Activated CD4-positive, alpha-beta T cell treated with anti-CD3 and anti-CD28 coated beads, Interleukin-2, amount 50 U/mL, for 1 hour (primary cell): ENCODE measurements around the gene CEP170B.
"Not testable (repeated sequence)": the region's sequence is repeated elsewhere in the genome, so short reads cannot be mapped to it uniquely, and the experiment has no call there.

Experiments used
- DNase-seq: peaks from one replicate; pipeline ENCODE4 v3.0.0-alpha.2; 2020

CEP170B gene

DNA sequence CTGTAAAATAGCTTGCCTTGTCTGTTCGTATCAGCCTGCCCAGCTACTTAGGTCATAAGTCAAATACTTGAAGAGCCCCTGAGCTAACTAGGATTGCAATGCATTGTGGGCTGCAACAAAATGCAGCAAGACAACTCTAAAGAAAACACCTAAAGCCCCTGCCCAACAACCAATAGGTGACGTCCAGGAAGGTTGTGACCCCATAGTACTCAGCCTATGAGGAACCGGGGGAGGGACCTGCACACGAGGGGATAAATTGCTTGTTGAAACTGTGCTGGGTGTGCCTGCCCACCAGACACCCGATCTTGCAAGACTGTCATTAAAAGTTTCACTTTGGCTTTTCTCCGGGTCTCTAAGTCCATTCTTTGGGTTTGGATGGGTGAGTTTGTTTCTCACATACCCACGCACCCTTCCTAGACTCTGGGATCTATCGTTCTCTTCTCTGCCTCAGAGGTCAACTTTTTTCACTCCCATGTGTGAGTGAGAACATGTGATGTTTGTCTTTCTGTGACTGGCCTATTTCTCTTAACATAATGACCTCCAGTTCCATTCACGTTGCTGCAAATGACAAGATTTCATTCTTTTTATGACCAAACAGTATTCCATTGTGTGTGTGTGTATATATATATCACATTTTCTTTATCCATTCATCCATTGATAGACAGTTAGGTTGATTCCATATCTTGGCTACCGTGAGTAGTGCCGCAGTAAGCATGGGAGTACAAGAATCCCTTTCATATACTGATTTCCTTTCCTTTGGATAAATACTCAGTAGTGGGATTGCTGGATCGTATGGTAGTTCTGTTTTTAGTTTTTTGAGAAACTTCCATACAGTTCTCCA lies 54.3 kb downstream of the CEP170B start:
- not testable (repeated sequence) for DNase-seq

DNA sequence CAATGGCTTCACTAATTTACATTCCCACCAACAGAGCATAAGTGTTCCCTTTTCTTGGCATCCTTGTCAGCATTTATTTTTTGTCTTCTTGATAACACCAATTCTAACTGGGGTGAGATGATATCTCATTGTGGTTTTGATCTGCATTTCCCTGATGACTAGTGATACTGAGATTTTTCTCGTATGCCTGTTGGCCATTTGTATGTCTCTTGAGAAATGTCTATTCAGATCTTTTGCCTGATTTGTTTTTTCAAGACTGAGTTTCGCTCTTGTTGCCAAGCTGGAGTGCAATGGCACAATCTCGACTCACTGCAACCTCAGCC lies 54.9 kb downstream of the CEP170B start:
- no peak for DNase-seq

DNA sequence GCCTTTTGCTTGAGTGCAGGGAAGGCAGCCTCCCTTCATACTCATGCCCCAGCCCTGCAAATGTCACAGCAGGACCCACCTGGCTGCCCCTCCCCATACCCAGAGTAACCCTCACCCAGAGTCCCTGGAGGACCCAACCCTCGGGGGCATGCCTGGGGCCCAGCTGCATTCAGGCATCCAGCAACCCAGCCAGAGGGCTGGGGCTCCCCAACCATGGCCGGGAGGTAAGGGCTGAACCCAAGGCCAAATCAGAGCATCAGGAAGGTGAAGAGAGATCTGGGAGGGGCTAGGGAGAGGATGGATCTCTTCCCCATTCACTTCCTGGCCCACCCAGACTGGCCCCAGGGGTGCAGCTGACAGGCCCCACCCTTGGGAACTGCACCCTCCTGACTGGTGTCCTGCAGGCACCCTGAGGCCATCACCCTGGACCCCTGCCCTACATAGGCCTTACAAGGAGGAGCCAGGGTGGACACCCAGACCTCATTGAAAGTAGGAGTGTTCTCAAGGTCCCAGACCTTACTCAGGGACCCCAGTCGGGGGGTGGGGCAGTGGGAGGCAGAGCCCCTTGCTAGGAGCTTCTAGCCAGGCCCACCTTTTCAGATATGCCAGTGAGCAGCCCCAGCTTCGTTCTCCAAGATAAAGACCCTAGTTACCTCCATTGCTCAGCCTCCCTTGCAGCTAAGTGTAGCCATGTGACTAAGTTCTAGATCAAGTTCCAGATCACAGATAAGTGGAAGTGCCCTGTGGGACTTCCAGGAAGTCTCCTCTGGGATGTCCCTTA lies 58.8 kb downstream of the CEP170B start:
- no peak for DNase-seq

DNA sequence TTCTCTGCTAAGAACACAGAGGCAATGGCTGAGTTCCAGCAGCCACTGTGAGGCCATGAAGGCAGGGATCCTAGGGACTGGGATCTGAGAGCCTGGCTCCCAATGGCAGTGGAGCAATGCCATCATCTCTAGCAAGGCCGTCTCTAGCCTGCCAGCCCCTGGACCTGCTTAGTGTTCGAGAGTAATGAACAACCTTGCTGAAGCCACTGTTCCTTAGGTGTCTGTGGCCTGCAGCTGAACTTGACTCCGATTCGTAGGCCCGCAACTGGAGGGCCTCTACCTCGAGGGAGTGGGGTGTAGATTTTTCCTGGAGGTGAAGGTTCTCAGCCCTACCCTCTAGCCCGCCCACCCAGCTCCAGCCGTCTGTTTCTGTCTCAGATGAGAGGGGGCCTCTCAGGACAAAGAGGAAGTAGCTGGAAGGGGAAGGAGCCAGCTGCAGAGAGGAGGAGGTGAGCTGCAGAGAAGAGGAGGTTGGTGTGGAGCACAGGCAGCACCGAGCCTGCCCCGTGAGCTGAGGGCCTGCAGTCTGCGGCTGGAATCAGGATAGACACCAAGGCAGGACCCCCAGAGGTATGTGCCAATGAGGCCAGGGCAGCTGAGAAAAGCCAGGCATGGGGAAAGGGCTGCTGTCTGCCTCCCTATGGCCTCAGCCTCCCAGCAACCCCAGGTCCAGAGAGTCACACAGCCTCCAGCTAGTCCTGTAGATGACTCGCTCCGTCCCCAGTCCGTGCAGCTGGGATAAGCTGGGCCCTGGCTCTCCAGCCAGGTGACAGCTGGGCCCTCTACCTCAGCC lies 59.5 kb downstream of the CEP170B start, which contains the start of gene PLD4:
TSS of gene PLD4 (plus strand) at position 459 of the 793 bp plus-strand sequence. CDS start 2,262 bp downstream, outside the sequence.
- DNase-seq = no peak

DNA sequence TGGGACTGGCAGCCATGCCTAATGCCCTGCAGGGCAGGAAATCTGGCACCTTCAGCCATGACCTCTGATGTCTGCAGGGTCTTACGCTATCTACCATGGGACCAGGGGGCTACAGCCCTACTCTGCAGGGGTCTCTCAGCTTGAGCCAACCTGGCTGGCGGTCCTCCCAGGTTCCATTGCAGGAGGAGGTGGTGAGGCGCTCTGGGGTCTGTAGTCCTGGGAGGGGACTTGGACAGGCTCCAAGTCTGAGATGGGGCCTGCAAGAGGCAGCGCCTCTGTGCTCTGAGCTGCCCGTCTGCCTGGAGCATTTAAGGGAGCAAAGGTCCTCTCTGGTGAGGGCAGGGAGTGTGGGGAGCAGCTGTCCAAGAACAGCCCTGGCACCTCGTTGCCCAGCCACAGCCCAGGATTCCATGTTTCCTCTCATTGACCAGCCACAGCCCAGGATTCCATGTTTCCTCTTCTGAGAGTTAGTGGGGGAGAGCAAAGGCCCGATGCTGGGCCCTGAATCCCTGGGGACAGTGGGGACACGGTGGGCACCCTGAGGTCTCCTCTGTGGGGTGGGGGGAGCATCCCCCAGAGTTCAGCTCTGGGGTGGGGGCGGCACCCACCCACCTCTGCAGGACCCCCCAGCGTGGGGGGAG lies 60.3 kb downstream of the CEP170B start:
- DNase-seq = no peak

DNA sequence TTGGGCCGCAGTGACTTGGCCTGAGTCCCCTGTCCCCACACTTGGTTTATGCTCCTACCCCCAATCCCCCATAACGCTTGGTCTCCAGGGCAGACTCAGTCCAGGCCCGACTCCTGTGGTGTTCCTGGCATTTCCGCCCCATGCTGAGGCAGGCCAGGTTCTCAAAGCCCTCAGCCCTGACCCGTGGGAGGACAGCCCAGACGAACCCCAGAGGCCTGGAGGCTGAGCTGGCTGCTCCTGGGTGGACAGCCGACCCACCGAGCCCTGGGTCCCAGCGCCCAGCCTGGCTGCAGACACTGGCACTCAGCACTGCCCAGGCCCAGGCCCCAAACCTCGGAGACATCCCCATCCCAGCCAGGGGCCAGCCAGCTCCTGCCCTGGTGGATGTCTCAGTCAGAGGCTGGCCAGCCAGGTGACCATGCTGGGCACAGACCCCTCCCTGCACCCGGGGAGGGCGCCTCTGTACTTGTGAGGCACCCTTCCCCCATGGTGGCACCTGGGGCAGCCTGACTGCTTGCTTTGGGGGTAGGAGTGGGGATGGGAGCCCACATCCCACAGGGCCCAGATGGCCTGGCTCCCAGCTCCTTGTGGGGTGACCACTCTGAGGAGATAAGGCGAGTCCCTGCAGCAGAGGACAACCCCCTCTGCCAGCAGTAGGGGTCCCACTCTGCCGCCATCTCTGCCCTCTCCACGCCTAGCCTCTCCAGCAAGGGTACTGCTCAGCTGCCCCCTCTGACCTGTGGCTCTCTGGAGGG lies 61.0 kb downstream of the CEP170B start:
- no peak for DNase-seq

DNA sequence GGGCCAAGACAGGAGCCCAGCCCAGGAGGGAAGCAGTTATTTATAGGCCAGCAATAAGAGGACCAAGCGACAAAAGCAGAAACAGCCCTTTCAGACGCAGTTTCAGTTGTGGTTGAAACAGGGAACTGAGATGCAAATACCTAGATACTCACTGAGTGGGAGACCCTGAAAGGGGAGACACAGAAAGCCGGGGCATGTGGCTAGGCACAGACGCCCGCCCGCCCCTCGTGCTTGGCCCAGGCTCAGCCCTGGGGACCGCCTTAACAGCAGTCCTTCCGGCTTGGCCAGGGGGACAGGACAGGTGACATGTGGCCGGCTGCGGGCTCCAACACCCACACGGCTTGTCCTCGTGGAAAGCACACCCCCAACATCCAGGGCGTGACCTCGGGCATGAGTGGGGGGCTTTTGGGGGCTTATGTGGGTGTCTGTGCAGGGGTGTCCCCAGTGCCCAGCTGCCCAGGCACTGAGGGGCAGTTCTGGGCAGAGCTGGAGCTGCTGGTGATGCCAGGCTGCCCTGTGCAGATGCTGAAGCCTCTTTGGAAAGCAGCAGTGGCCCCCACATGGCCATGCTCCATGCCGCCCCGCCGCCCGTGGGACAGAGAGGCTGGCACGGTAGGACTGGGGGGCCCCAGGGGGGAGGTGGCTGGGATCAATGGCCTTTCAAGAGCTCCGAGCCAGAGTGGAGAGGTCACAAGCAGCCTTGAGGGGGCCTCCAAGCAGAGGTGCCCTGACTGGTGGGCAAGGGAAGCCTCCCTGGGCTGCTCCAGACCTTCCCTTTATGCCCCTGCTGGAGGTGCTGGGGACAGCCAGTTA lies 61.8 kb downstream of the CEP170B start:
- DNase-seq = no peak

DNA sequence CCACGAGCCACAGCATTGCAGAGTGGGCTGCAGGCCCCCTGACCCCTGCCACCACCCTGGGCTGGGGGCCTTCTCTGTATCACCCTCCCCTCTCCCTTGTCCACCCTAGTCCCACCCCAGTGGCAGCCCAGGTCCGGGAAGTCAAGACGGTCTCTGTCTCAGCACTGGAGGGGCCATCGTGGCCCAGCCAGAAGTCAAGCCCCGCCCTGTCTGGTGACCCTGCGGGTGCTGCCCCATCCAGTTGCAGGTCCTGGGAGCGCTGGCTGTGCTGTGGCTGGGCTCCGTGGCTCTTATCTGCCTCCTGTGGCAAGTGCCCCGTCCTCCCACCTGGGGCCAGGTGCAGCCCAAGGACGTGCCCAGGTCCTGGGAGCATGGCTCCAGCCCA lies 62.4 kb downstream of the CEP170B start:
- no peak for DNase-seq

DNA sequence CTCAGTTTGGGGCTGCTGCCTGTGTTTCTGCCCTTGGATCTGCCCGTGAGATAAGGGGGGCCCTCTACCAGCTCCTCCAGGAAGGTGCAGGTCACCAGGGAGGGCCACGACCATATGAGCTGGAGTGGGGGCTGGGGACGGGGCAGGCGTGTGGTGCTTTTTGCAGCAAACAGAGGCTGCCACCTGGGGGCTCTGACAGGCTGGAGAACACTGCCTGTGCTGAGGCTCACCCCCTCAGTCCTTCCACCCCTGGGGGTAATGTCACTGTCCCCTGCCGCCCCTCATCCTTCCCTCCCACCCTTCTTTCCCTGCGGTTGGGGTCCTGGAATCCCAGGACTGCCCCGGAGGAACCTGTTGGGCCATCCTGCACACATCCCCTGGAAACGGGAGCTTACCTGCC lies 62.8 kb downstream of the CEP170B start:
- no peak for DNase-seq

DNA sequence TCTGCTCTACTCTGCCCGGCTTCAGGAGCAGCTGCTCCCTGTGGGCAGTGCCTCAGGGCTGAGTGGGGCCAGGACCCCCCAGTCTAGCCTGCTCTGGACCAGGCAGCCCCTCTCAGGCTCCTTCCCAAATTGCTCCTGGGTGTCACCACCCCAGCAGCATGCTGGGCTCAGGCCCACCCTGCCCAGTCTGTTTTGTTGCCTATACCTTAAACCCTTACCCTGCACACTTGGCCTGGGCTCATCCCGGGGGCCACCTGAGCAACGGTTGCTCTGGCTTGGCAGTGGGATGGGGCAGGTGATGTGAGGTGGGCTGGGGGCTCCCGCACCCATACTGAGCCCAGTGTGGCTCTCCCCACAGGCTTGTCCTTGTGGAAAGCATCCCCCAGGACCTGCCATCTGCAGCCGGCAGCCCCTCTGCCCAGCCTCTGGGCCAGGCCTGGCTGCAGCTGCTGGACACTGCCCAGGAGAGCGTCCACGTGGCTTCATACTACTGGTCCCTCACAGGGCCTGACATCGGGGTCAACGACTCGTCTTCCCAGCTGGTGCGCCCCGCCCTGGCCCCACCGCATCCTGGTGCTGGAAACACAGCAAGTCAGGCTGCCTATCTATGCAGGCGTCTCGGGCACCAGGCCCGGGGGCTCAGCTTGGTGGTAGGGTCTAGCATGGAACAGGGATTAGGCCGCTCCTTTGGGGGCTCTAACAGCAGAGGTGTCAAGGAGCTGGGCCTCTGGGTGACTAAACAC lies 63.5 kb downstream of the CEP170B start:
- no peak for DNase-seq

DNA sequence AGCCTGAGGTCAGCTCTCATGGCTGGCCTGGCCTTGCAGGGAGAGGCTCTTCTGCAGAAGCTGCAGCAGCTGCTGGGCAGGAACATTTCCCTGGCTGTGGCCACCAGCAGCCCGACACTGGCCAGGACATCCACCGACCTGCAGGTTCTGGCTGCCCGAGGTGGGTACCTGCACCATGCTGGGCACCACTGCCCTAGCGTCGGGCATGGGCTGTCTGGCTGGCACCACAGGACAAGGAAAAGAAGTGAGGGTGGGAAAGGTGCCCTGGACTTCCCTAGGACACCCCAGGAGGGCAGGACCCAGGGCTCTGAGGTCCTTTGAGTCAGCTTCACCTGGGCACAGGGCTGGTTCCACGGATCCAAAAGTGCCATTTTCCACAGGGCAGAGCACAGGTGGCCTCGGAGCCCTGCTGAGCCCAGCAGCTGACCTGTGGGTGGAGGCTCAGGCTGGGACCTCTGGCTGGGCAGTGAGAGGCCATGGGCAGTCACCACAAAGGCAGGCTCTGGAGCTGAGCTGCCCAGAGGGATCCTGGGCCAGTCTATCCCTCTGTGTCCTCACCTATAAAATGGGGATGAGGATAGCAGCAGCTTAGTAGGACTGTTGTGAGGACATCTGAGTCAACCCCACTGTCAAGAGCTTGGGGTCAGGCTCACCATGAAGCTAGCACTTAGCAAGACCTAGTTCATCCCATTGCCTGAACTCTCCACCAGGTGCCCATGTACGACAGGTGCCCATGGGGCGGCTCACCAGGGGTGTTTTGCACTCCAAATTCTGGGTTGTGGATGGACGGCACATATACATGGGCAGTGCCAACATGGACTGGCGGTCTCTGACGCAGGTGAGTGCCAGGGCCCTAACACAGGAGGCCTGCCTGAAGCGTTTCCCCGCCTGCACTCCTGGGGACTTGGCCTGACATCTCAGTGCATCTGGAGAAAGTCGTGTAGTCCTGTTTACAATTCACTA lies 64.5 kb downstream of the CEP170B start:
- no peak for DNase-seq

DNA sequence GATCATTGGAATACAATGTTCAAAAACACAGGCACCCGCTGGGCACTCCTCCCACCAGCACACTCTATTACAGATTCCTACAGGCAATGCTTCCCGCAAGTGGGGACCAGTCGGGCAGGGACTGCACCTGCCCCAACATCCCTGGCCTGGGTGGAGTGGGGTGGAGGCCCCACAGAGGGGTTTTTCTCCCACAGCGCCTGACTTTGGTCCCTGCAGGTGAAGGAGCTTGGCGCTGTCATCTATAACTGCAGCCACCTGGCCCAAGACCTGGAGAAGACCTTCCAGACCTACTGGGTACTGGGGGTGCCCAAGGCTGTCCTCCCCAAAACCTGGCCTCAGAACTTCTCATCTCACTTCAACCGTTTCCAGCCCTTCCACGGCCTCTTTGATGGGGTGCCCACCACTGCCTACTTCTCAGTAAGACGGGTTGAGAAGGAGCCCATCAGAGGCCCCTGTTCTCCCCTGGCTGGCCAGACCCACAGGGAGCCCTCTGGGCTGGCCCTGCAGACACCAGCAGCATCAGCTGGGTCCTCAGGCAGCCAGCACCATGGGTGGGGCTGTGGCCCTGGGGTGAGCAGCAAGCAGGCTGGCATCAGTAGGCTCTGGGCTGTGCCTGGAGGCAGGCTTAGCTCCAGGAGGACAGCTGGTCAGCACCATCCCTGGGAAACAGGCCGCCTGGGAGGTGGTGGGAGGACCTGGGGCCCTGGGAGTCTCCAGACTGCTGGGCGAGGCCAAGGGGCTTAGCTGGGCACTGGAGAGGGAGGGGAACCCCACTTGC lies 65.6 kb downstream of the CEP170B start:
- no peak for DNase-seq

DNA sequence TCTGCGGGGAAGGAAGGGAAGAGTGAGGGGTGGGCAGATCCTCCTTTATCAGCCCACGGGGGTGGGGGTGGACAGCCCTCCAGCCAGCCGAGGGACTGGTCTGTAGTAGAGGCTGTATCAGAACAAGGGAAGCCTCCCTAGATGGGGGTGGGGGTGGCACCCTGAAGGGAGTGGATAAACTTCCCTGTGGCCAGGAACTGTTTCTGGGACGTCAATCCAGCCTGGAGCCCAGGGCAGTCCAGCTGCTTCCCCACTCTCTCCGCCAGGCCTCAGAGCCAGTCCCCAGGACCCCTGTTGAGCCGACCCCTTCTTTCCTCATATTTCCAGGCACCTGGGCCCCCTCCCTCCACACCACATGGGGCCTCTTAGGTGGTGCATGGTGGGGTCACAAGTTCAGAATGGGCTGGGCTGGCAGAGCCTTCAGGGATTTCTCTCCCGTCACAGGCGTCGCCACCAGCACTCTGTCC lies 66.3 kb downstream of the CEP170B start:
- DNase-seq = no peak

DNA sequence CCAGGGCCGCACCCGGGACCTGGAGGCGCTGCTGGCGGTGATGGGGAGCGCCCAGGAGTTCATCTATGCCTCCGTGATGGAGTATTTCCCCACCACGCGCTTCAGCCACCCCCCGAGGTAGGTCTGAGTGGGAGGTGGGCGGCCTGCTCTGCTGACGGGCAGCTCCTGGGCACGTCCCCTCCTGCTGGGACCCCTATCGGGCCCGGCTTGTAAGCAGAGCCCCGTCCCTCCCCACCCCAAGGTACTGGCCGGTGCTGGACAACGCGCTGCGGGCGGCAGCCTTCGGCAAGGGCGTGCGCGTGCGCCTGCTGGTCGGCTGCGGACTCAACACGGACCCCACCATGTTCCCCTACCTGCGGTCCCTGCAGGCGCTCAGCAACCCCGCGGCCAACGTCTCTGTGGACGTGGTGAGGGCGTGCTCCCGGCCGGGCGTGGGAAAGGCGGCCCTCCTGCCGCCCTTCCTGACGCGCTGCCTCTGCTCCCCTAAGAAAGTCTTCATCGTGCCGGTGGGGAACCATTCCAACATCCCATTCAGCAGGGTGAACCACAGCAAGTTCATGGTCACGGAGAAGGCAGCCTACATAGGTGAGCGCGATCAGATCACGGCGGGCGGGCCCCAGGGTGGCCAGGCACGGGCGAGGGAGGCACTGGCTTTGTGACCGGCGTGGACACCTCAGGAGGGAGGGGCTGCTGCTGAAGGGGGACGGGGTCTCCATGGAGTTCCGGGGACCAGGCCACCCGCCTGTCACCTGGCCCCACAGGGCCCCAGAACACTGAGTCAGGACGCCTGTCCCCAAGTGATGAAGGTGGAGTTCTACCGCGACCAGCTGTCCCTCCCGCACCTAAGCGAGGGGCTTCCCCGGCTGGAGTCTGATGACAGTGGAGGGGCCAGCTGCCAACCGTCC lies 67.0 kb downstream of the CEP170B start:
- no peak for DNase-seq

DNA sequence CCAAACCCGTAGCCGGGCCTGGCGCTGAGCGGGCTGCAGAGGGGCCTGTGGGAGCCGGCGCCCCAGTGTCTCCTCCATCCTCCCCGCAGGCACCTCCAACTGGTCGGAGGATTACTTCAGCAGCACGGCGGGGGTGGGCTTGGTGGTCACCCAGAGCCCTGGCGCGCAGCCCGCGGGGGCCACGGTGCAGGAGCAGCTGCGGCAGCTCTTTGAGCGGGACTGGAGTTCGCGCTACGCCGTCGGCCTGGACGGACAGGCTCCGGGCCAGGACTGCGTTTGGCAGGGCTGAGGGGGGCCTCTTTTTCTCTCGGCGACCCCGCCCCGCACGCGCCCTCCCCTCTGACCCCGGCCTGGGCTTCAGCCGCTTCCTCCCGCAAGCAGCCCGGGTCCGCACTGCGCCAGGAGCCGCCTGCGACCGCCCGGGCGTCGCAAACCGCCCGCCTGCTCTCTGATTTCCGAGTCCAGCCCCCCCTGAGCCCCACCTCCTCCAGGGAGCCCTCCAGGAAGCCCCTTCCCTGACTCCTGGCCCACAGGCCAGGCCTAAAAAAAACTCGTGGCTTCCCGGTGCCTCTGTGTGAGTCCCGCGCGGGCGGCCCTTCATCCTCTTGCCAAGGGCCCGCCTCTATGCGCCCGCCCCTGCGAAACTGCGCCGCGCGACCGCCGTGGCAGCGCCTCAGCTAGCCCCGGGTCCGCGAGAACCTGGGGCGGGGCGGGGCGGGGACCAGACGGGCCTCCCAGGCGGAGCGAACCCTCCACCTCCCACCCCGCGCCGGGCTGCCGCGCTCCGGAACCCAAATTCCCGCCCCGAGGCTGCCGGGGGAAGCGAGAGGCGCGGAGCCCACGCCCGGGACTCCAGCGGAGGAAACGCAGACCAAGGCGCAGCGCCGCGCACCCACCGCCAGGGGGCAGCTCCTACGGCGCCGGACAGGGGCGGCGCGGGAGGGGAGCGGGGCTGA lies 67.9 kb downstream of the CEP170B start:
- peak; percentile 84 for DNase-seq
